OCI-LY7 (cell line): Measurements from ENCODE around the gene SCN2A. TPM values are rescaled to one million over a fixed set of nuclear protein-coding genes. Genes with fewer than 3 reads are reported as not detected.

Experiments
- BruUV-seq: library from RNA; stranded (reverse); fragments of 400-500 nt; replicated peaks from 2 replicates; lab custom pipeline; 2021; lab: Mats Ljungman, UMichigan
- CTCF ChIA-PET: fragments of 300-600 bp; sonication (Branson Sonifier 250); formaldehyde crosslinking; loops from one replicate; lab custom pipeline; 2022; ENCODE audit warnings: antibody characterized with exemption; ENCODE audit not compliant: unreplicated experiment; lab: Charles Lee
- POLR2A ChIA-PET: fragments of 300-600 bp; sonication (Branson Sonifier 250); formaldehyde crosslinking; loops from one replicate; lab custom pipeline; 2022; ENCODE audit warnings: antibody characterized with exemption; lab: Charles Lee
- DNase-seq: peaks from one replicate; pipeline ENCODE4 v3.0.0-alpha.2; 2015; ENCODE audit warnings: low spot score
- H2AFZ ChIP-seq: fragments of 200-600 bp; sonication (generic), shearing (Covaris generic); 2 replicates; pipeline ENCODE4 v1.6.1; 2014; ENCODE audit warnings: mild to moderate bottlenecking, antibody characterized with exemption, low read length, moderate library complexity
- H3K27ac ChIP-seq: fragments of 200-600 bp; sonication (generic); 2 replicates; pipeline ENCODE4 v1.5.1; 2014; ENCODE audit warnings: mixed run types, low read depth, mild to moderate bottlenecking, moderate library complexity, low read length, inconsistent platforms; ENCODE audit not compliant: poor library complexity, severe bottlenecking
- H3K36me3 ChIP-seq: fragments of 200-600 bp; sonication (generic); 2 replicates; pipeline ENCODE4 v1.6.1; 2014; ENCODE audit warnings: mild to moderate bottlenecking, antibody characterized with exemption, low read length, moderate library complexity, mixed read lengths; ENCODE audit not compliant: insufficient read depth
- H3K4me1 ChIP-seq: fragments of 200-600 bp; sonication (generic); 2 replicates; pipeline ENCODE4 v1.5.1; 2014; ENCODE audit warnings: mild to moderate bottlenecking, low read length; ENCODE audit not compliant: insufficient read depth, poor library complexity, severe bottlenecking
- H3K4me2 ChIP-seq: fragments of 200-600 bp; sonication (generic); 2 replicates; pipeline ENCODE4 v1.6.1; 2014; ENCODE audit warnings: mild to moderate bottlenecking, low read length
- H3K4me3 ChIP-seq: fragments of 200-600 bp; sonication (generic); 2 replicates; pipeline ENCODE4 v1.5.1; 2014; ENCODE audit warnings: mild to moderate bottlenecking, low read depth, low read length; ENCODE audit not compliant: poor library complexity, severe bottlenecking
- H3K79me2 ChIP-seq: fragments of 200-600 bp; sonication (generic); 2 replicates; pipeline ENCODE4 v1.6.1; 2016; ENCODE audit warnings: low read depth, mild to moderate bottlenecking, low read length, moderate library complexity, mixed read lengths; ENCODE audit not compliant: insufficient read depth
- H3K9me2 ChIP-seq: fragments of 200-600 bp; sonication (generic); 2 replicates; pipeline ENCODE4 v1.6.1; 2016; ENCODE audit warnings: mild to moderate bottlenecking, low read length, mixed read lengths; ENCODE audit not compliant: insufficient read depth
- H3K9me3 ChIP-seq: fragments of 200-600 bp; sonication (generic); 2 replicates; pipeline ENCODE4 v1.6.1; 2014; ENCODE audit warnings: mild to moderate bottlenecking, mixed run types, low read length, mixed read lengths
- H4K20me1 ChIP-seq: fragments of 200-600 bp; sonication (generic); 2 replicates; pipeline ENCODE4 v1.6.1; 2014; ENCODE audit warnings: mild to moderate bottlenecking, antibody characterized with exemption, low read length, moderate library complexity, mixed read lengths; ENCODE audit not compliant: insufficient read depth
- EZH2phosphoT487 ChIP-seq: fragments of 200-600 bp; sonication (generic); IDR thresholded peaks from 2 replicates; pipeline ENCODE4 v1.6.1; 2018; ENCODE audit warnings: low read depth, borderline replicate concordance, mild to moderate bottlenecking, mixed run types, antibody characterized with exemption, low read length, moderate library complexity, mixed read lengths
- intact Hi-C: fragments of 100-400 bp; cut with micrococcal nuclease; formaldehyde crosslinking; loops from one replicate; pipeline ENCODE4 v1.10.0; 2022; ENCODE audit not compliant: unreplicated experiment
- total RNA-seq, 2 experiments: library from RNA; depleted of rRNA in 1 of 2; stranded (reverse); fragments of >200 nt in 1 of 2; shearing (Covaris generic) in 1 of 2; gene quantifications; 2 replicates each; pipeline ENCODE4 v1.2.3, GENCODE V29; 2014 to 2022
- TF ChIP-seq, protein P1 (sequence below): fragments of 200-600 bp; sonication (generic); conservative IDR thresholded peaks from 2 replicates; pipeline ENCODE4 v1.5.1; 2014; ENCODE audit warnings: mild to moderate bottlenecking, antibody characterized with exemption, low read length, moderate library complexity, mixed read lengths

Gene SCN2A
- total RNA-seq, 2 experiments from 2014 or later, result not detected

- Histone ChIP-seq H3K9me2 (no peaks in the 10 kb centered on the region), H3K4me1 (no peaks in the 10 kb centered on the region), H4K20me1 (no peaks in the 10 kb centered on the region), H3K9me3 (no peaks in the 10 kb centered on the region), H2AFZ (no peak overlapping the region), H3K4me2 (no peak overlapping the region), H3K79me2 (no peaks in the 10 kb centered on the region), H3K4me3 (no peak overlapping the region), H3K27ac (no peak overlapping the region), H3K36me3 (no peaks in the 10 kb centered on the region)
- BruUV-seq, result no TSS peak
- ChIA-PET POLR2A (no interaction called here), CTCF (no interaction called here)
- TF ChIP-seq, protein P1, sequence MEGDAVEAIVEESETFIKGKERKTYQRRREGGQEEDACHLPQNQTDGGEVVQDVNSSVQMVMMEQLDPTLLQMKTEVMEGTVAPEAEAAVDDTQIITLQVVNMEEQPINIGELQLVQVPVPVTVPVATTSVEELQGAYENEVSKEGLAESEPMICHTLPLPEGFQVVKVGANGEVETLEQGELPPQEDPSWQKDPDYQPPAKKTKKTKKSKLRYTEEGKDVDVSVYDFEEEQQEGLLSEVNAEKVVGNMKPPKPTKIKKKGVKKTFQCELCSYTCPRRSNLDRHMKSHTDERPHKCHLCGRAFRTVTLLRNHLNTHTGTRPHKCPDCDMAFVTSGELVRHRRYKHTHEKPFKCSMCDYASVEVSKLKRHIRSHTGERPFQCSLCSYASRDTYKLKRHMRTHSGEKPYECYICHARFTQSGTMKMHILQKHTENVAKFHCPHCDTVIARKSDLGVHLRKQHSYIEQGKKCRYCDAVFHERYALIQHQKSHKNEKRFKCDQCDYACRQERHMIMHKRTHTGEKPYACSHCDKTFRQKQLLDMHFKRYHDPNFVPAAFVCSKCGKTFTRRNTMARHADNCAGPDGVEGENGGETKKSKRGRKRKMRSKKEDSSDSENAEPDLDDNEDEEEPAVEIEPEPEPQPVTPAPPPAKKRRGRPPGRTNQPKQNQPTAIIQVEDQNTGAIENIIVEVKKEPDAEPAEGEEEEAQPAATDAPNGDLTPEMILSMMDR, result no peak
- no peak for TF ChIP-seq EZH2phosphoT487
- no peak for DNase-seq
- intact Hi-C loops, result no loop called here
These were observed 29.5 kb downstream of the SCN2A start for GRCh38 chr2:165268754-165269153.

DNA sequence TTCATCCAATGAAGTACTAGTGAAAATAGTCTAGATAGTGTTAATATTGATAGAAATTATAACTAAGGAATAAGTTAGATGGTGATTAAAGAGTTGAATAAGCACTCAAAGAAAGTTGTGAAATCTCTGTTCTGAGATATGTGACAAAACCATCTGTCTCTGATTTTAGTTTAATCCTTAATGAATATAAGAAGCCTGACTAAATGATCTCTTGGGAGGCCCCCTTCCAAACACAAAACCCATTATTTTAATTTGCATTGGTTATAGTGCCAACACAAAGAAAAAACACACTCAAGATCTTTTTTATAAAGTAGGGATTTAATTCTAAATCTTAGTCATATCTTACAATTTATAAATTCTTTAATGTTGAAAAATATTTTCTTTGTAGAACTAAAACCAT, 34.0 kb downstream of the SCN2A start:
- H4K20me1 ChIP-seq, result no peaks in the 10 kb centered on the region
- no peaks in the 10 kb centered on the region for H3K36me3 ChIP-seq
- no peaks in the 10 kb centered on the region for H3K79me2 ChIP-seq
- H3K9me3 ChIP-seq, result no peaks in the 10 kb centered on the region
- H3K9me2 ChIP-seq, result no peaks in the 10 kb centered on the region
- H3K27ac ChIP-seq, result no peak overlapping the region
- CTCF ChIA-PET, result no interaction called here
- no peaks in the 10 kb centered on the region for H3K4me1 ChIP-seq
- no peak overlapping the region for H3K4me3 ChIP-seq
- no peak for DNase-seq
- no peak overlapping the region for H3K4me2 ChIP-seq
- intact Hi-C loops, result no loop called here
- H2AFZ ChIP-seq, result no peak overlapping the region
- POLR2A ChIA-PET, result no interaction called here
- BruUV-seq, result no TSS peak
- TF ChIP-seq EZH2phosphoT487, result no peak
- TF ChIP-seq, protein P1, result no peak

DNA sequence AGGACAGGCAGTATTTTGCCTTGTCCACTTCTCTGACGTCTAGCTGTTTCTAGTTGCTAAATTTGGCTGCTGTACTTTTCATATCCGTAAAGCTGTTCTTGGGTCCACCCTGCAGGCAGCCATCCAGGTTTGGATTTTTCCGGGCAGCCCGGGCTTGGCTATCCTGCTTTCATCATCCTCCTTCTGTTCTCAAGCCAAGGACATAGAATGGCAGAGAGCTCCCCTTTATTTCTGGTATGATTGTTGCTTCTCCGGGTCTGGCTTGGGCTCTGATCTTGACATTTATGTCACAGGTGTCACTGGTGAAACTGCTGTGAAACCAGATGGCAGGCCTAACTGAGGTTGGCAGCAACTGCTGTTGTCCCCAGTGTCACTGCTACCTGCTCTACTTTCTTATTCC, 35.5 kb downstream of the SCN2A start:
- intact Hi-C loops, result no loop called here
- no peak overlapping the region for H3K4me2 ChIP-seq
- no peaks in the 10 kb centered on the region for H3K9me3 ChIP-seq
- no peaks in the 10 kb centered on the region for H3K9me2 ChIP-seq
- no peak for TF ChIP-seq EZH2phosphoT487
- TF ChIP-seq, protein P1, result no peak
- H3K27ac ChIP-seq, result no peak overlapping the region
- ChIA-PET POLR2A (interaction anchor here (0.6 kb wide), 3 partner anchors 38 to 1810 kb away, joined by 3 to 9 read pairs (median 3); no protein-coding TSS in a partner anchor), CTCF (no interaction called here)
- H3K36me3 ChIP-seq, result no peaks in the 10 kb centered on the region
- no peaks in the 10 kb centered on the region for H3K4me1 ChIP-seq
- H3K4me3 ChIP-seq, result no peak overlapping the region
- no peak overlapping the region for H2AFZ ChIP-seq
- BruUV-seq, result no TSS peak
- DNase-seq, result no peak
- no peaks in the 10 kb centered on the region for H3K79me2 ChIP-seq
- no peaks in the 10 kb centered on the region for H4K20me1 ChIP-seq
